HEK293 (cell line): ENCODE measurements around the gene ETHE1.

ENCODE experiments used
- CTCF ChIA-PET: fragments of 350-600 bp; formaldehyde crosslinking; extraction: SDS; loops from one replicate; lab custom pipeline; 2021; ENCODE audit warnings: antibody characterized with exemption; lab: Yijun Ruan, JAX
- POLR2A ChIA-PET: fragments of 300-600 bp; formaldehyde crosslinking; extraction: SDS; loops from one replicate; lab custom pipeline; 2020; ENCODE audit warnings: antibody characterized with exemption, inconsistent platforms; lab: Yijun Ruan, JAX
- H3K27ac ChIP-seq: fragments of 200-500 bp; sonication (Bioruptor generic); 2 replicates; pipeline ENCODE4 v1.5.1; 2014; ENCODE audit warnings: low read depth, low read length, control low read depth, inconsistent platforms; ENCODE audit errors: extremely low read depth
- H3K36me3 ChIP-seq, 2 experiments: fragments of 200-500 bp in 1 of 2; sonication (Bioruptor generic) in 1 of 2; 1 replicate in 1 of 2; 2 replicates in 1 of 2; pipeline ENCODE4 v1.5.1; 2014 to 2017; ENCODE audit warnings: inconsistent platforms in 2 of 2, low read length in 2 of 2; ENCODE audit not compliant: control insufficient read depth in 2 of 2, insufficient read depth in 1 of 2
- H3K4me1 ChIP-seq: fragments of 200-500 bp; sonication (Bioruptor generic); 2 replicates; pipeline ENCODE4 v1.5.1; 2014; ENCODE audit warnings: mild to moderate bottlenecking, low read length, inconsistent platforms; ENCODE audit not compliant: control insufficient read depth, insufficient read depth
- H3K4me3 ChIP-seq: 2 replicates; pipeline ENCODE4 v1.5.1; 2011; ENCODE audit warnings: low read depth, mild to moderate bottlenecking, control low read depth, low read length, moderate library complexity
- H3K9me3 ChIP-seq: fragments of 200-500 bp; sonication (Bioruptor generic); 2 replicates; pipeline ENCODE4 v1.5.1; 2014; ENCODE audit warnings: low read depth, low read length, inconsistent platforms; ENCODE audit not compliant: control insufficient read depth, insufficient read depth
- AEBP2 ChIP-seq: fragments of 450-650 bp; formaldehyde crosslinking; IDR thresholded peaks from 2 replicates; pipeline ENCODE4 v1.5.1; 2016; ENCODE audit warnings: missing biosample characterization, missing genetic modification characterization, borderline replicate concordance
- HOXA7 ChIP-seq: sonication (generic); formaldehyde crosslinking; IDR thresholded peaks from 2 replicates; pipeline ENCODE4 v1.8.1; 2022; ENCODE audit warnings: missing genetic modification reagents, borderline replicate concordance
- KLF16 ChIP-seq: fragments of 450-650 bp; formaldehyde crosslinking; IDR thresholded peaks from 2 replicates; pipeline ENCODE4 v1.5.1; 2017; ENCODE audit warnings: missing biosample characterization, missing genetic modification characterization
- OVOL3 ChIP-seq: fragments of 450-650 bp; formaldehyde crosslinking; IDR thresholded peaks from 2 replicates; pipeline ENCODE4 v1.5.1; 2016; ENCODE audit warnings: missing biosample characterization, missing genetic modification characterization
- PRDM10 ChIP-seq: fragments of 450-650 bp; formaldehyde crosslinking; IDR thresholded peaks from 2 replicates; pipeline ENCODE4 v1.5.1; 2016; ENCODE audit warnings: missing biosample characterization, missing genetic modification characterization
- PRDM6 ChIP-seq: fragments of 450-650 bp; formaldehyde crosslinking; IDR thresholded peaks from 2 replicates; pipeline ENCODE4 v1.5.1; 2017; ENCODE audit warnings: missing biosample characterization, missing genetic modification characterization
- REPIN1 ChIP-seq: fragments of 450-650 bp; formaldehyde crosslinking; IDR thresholded peaks from 2 replicates; pipeline ENCODE4 v1.5.1; 2017; ENCODE audit warnings: missing biosample characterization, missing genetic modification characterization, low read depth
- SP3 ChIP-seq: fragments of 450-650 bp; formaldehyde crosslinking; IDR thresholded peaks from 2 replicates; pipeline ENCODE4 v1.5.1; 2016; ENCODE audit warnings: missing biosample characterization, missing genetic modification characterization
- ZBTB10 ChIP-seq: fragments of 450-650 bp; formaldehyde crosslinking; IDR thresholded peaks from 2 replicates; pipeline ENCODE4 v1.5.1; 2016; ENCODE audit warnings: missing biosample characterization, missing genetic modification characterization
- ZBTB20 ChIP-seq: fragments of 450-650 bp; formaldehyde crosslinking; IDR thresholded peaks from 2 replicates; pipeline ENCODE4 v1.5.1; 2016; ENCODE audit warnings: missing biosample characterization, missing genetic modification characterization
- ZBTB21 ChIP-seq: fragments of 450-650 bp; formaldehyde crosslinking; IDR thresholded peaks from 2 replicates; pipeline ENCODE4 v1.5.1; 2017; ENCODE audit warnings: missing biosample characterization, missing genetic modification characterization
- ZBTB48 ChIP-seq: fragments of 450-650 bp; formaldehyde crosslinking; IDR thresholded peaks from 2 replicates; pipeline ENCODE4 v1.5.1; 2016; ENCODE audit warnings: missing biosample characterization, missing genetic modification characterization
- ZFHX2 ChIP-seq: fragments of 450-650 bp; formaldehyde crosslinking; conservative IDR thresholded peaks from 2 replicates; pipeline ENCODE4 v1.5.1; 2016; ENCODE audit warnings: missing biosample characterization, missing genetic modification characterization
- ZNF2 ChIP-seq: fragments of 450-650 bp; formaldehyde crosslinking; IDR thresholded peaks from 2 replicates; pipeline ENCODE4 v1.5.1; 2016; ENCODE audit warnings: missing biosample characterization, missing genetic modification characterization
- ZNF223 ChIP-seq: fragments of 450-650 bp; formaldehyde crosslinking; IDR thresholded peaks from 2 replicates; pipeline ENCODE4 v1.5.1; 2016; ENCODE audit warnings: missing biosample characterization, missing genetic modification characterization
- ZNF239 ChIP-seq: fragments of 450-650 bp; formaldehyde crosslinking; IDR thresholded peaks from 2 replicates; pipeline ENCODE4 v1.5.1; 2016; ENCODE audit warnings: missing biosample characterization, missing genetic modification characterization
- ZNF423 ChIP-seq: fragments of 450-650 bp; formaldehyde crosslinking; IDR thresholded peaks from 2 replicates; pipeline ENCODE4 v1.5.1; 2016; ENCODE audit warnings: missing biosample characterization, missing genetic modification characterization
- ZNF660 ChIP-seq: fragments of 450-650 bp; IDR thresholded peaks from 2 replicates; pipeline ENCODE4 v1.5.1; 2018; ENCODE audit warnings: missing biosample characterization, mild to moderate bottlenecking, missing genetic modification characterization
- ZNF664 ChIP-seq: fragments of 450-650 bp; formaldehyde crosslinking; IDR thresholded peaks from 2 replicates; pipeline ENCODE4 v1.5.1; 2016; ENCODE audit warnings: missing biosample characterization, missing genetic modification characterization

The ETHE1 gene

GRCh38 chr19:43526884-43527859 is at the start of gene ETHE1 (continued):
- TF ChIP-seq AEBP2 (tag by site-specific recombination) (no peak), ZNF239 (tag by site-specific recombination) (no peak), SP3 (tag by site-specific recombination) (peak; percentile 98)

GRCh38 chr19:43575955-43576878 is 49.2 kb upstream of the ETHE1 start:
- CTCF ChIA-PET = interaction anchor here (1.0 kb wide), 1 partner anchor 129 kb away, joined by 3 read pairs; no protein-coding TSS in a partner anchor
- H3K4me1 ChIP-seq = peaks cover 33% of the 10 kb centered on the region
- POLR2A ChIA-PET = interaction anchor here (1.6 to 2.9 kb wide), 2 partner anchors 13 to 20 kb away, joined by 4 to 23 read pairs; partner anchors contain the start of genes IRGQ and ZNF576
- peak overlapping the region; percentile 16 for H3K4me3 ChIP-seq
- H3K9me3 ChIP-seq = no peaks in the 10 kb centered on the region
- peaks cover 14 to 27% of the 10 kb centered on the region in 2 experiments for H3K36me3 ChIP-seq
- peak overlapping the region; percentile 54; the same call in 1 of the 2 replicates for H3K27ac ChIP-seq
- TF ChIP-seq HOXA7 (CRISPR knock-in tag) (no peak), ZNF423 (tag by site-specific recombination) (no peak), REPIN1 (peak; percentile 98), ZNF664 (tag by site-specific recombination) (peak; percentile 15; the same call in 1 of the 2 replicates), ZNF660 (peak; percentile 49; the same call in 1 of the 2 replicates), ZNF2 (tag by site-specific recombination) (peak; percentile 87; the same call in 1 of the 2 replicates), ZBTB20 (peak; percentile 26; the same call in 1 of the 2 replicates), ZBTB21 (tag by site-specific recombination) (peak; percentile 51; the same call in 1 of the 2 replicates), PRDM6 (no peak), KLF16 (0 out of 2 replicates have a peak, but pooled peaks have one; percentile 12), ZBTB10 (tag by site-specific recombination) (0 out of 2 replicates have a peak, but pooled peaks have one; percentile 28), ZNF223 (tag by site-specific recombination) (0 out of 2 replicates have a peak, but pooled peaks have one; percentile 8), ZFHX2 (no peak), ZBTB48 (tag by site-specific recombination) (0 out of 2 replicates have a peak, but pooled peaks have one; percentile 25), PRDM10 (tag by site-specific recombination) (0 out of 2 replicates have a peak, but pooled peaks have one; percentile 4), OVOL3 (tag by site-specific recombination) (no peak)
